Body of pancreas (tissue), 4 donors: ENCODE data around the gene MGME1.

ENCODE experiments used
- CTCF ChIP-seq, 7 experiments: fragments of 450-650 bp in 4 of 7; fragments of 200-600 bp in 3 of 7; sonication (generic) in 3 of 7; IDR thresholded peaks; one replicate each; pipeline ENCODE4 v1.5.1; 2016 to 2019; ENCODE audit warnings: antibody characterized with exemption in 7 of 7
- POLR2A ChIP-seq, 3 donors: fragments of 450-650 bp; IDR thresholded peaks; one replicate each; pipeline ENCODE4 v1.6.1; 2016; ENCODE audit warnings: antibody characterized with exemption in 3 of 3, mild to moderate bottlenecking in 2 of 3

- TF ChIP-seq CTCF (IDR thresholded peaks at IDR 0.05): no peak
- TF ChIP-seq POLR2A (IDR thresholded peaks at IDR 0.05): no peak
Measured at GRCh38 chr20:17946040-17946439, 22.8 kb upstream of the MGME1 start.
